ENCODE results near the gene CFAP107.
A peak's percentile ranks its signal among the peaks of the same experiment; 100 is the strongest.
"Not testable (repeated sequence)": the region's sequence is repeated elsewhere in the genome, so short reads cannot be mapped to it uniquely, and the experiment has no call there.

Gene CFAP107

GRCh38 chr1:12781488-12781887 lies 35.5 kb downstream of the CFAP107 start:
- peak; percentile 13 for DNase-seq

- DNase-seq = not testable (repeated sequence)
These were observed 37.8 kb downstream of the CFAP107 start for GRCh38 chr1:12783783-12784182.

- not testable (repeated sequence) for DNase-seq
These were observed 38.7 kb downstream of the CFAP107 start for GRCh38 chr1:12784729-12785128.

GRCh38 chr1:12791097-12791496 lies 45.1 kb downstream of the CFAP107 start, which contains the start of gene PRAMEF1:
PRAMEF1 (plus strand) TSS chr1:12791397; CDS start chr1:12793228, 1,831 bp downstream.
- DNase-seq = not testable (repeated sequence)

GRCh38 chr1:12798911-12799310 lies 52.9 kb downstream of the CFAP107 start:
- DNase-seq = no peak

- DNase-seq = no peak
These were observed 53.7 kb downstream of the CFAP107 start for GRCh38 chr1:12799730-12800129.

GRCh38 chr1:12809933-12810332 lies 63.9 kb downstream of the CFAP107 start:
- DNase-seq = no peak

- DNase-seq = no peak
These were observed 64.8 kb downstream of the CFAP107 start for GRCh38 chr1:12810691-12811408.

- no peak for DNase-seq
These were observed 65.4 kb downstream of the CFAP107 start for GRCh38 chr1:12811409-12811784.
